Activated CD8-positive, alpha-beta T cell treated with anti-CD3 and anti-CD28 coated beads, Interleukin-2, amount 10 ng/mL, durations not matched to agents 7 days and 5 days (primary cell): ENCODE results near the gene COX6A2. TPM values are rescaled to one million over a fixed set of nuclear protein-coding genes. Genes with fewer than 3 reads are reported as not detected.

Experiments
- ATAC-seq: fragments of 150-1000 bp; cut with Tn5 transposase; one replicate; pipeline ENCODE4 v1.10.0; 2021; ENCODE audit warnings: moderate library complexity
- CTCF ChIA-PET: fragments of 350-600 bp; sonication (Branson Sonifier 250); formaldehyde crosslinking; loops from one replicate; lab custom pipeline; 2021; ENCODE audit warnings: antibody characterized with exemption; lab: Charles Lee
- POLR2A ChIA-PET: fragments of 350-600 bp; sonication (Branson Sonifier 250); formaldehyde crosslinking; loops from one replicate; lab custom pipeline; 2021; ENCODE audit warnings: antibody characterized with exemption; lab: Charles Lee
- DNase-seq: peaks from one replicate; pipeline ENCODE4 v3.0.0-alpha.2; 2020
- H3K27ac Mint-ChIP-seq: one replicate; pipeline ENCODE4 v1.8.0; 2021; ENCODE audit warnings: mild to moderate bottlenecking, mixed read lengths
- H3K27me3 Mint-ChIP-seq: one replicate; pipeline ENCODE4 v1.8.0; 2021; ENCODE audit warnings: low read depth, mixed read lengths
- H3K36me3 Mint-ChIP-seq: one replicate; pipeline ENCODE4 v1.8.0; 2021; ENCODE audit warnings: low read depth, mixed read lengths
- H3K4me1 Mint-ChIP-seq: one replicate; pipeline ENCODE4 v1.8.0; 2021; ENCODE audit warnings: low read depth, mixed read lengths
- H3K4me3 Mint-ChIP-seq: one replicate; pipeline ENCODE4 v1.8.0; 2021; ENCODE audit warnings: mild to moderate bottlenecking, mixed read lengths
- H3K9me3 Mint-ChIP-seq: one replicate; pipeline ENCODE4 v1.8.0; 2022; ENCODE audit warnings: mixed read lengths; ENCODE audit not compliant: insufficient read depth
- total RNA-seq, 2 experiments: library from RNA; stranded (reverse); gene quantifications; one replicate each; pipeline ENCODE4 v1.2.3, GENCODE V29; 2021

Gene COX6A2
- total RNA-seq, 2 experiments from 2014 or later = not detected

- H3K36me3 Mint-ChIP-seq = peaks cover 9% of the 10 kb centered on the region
- ATAC-seq (no peak), DNase-seq (no peak)
- H3K27me3 Mint-ChIP-seq = peaks cover 20% of the 10 kb centered on the region
- POLR2A ChIA-PET = no interaction called here
- no peak overlapping the region for H3K27ac Mint-ChIP-seq
- H3K9me3 Mint-ChIP-seq = no peaks in the 10 kb centered on the region
- peaks cover 37% of the 10 kb centered on the region for H3K4me1 Mint-ChIP-seq
- no peak overlapping the region for H3K4me3 Mint-ChIP-seq
- CTCF ChIA-PET = interaction anchor here (0.7 to 2.2 kb wide), 9 partner anchors 10 to 483 kb away, joined by 3 to 7 read pairs (median 4); partner anchors contain the start of gene ZNF843
Observed at GRCh38 chr16:31385680-31386079, 42.5 kb downstream of the COX6A2 start.

GRCh38 chr16:31382485-31383161 lies 45.5 kb downstream of the COX6A2 start:
- peak; percentile 87 for ATAC-seq
- Mint-ChIP-seq H3K9me3 (no peaks in the 10 kb centered on the region), H3K4me3 (no peak overlapping the region), H3K36me3 (peaks cover 11% of the 10 kb centered on the region), H3K27ac (no peak overlapping the region), H3K4me1 (peaks cover 38% of the 10 kb centered on the region), H3K27me3 (peaks cover 8% of the 10 kb centered on the region)
- ChIA-PET CTCF (interaction anchor here (0.6 to 3.6 kb wide), 41 partner anchors 8 to 486 kb away, joined by 3 to 35 read pairs (median 5); partner anchors contain the start of genes ARMC5, COX6A2, ITGAD and ITGAX), POLR2A (interaction anchor here (0.5 kb wide), 1 partner anchor 97 kb away, joined by 3 read pairs; no protein-coding TSS in a partner anchor)
- peak; percentile 80 for DNase-seq

GRCh38 chr16:31380201-31380600 lies 48.0 kb downstream of the COX6A2 start:
- no peak for DNase-seq
- POLR2A ChIA-PET = interaction anchor here (0.7 kb wide), 1 partner anchor 22 kb away, joined by 3 read pairs; no protein-coding TSS in a partner anchor
- Mint-ChIP-seq H3K9me3 (no peaks in the 10 kb centered on the region), H3K27me3 (peaks cover 4% of the 10 kb centered on the region), H3K27ac (no peak overlapping the region), H3K4me3 (no peak overlapping the region), H3K4me1 (peaks cover 33% of the 10 kb centered on the region), H3K36me3 (peaks cover 23% of the 10 kb centered on the region)
- CTCF ChIA-PET = interaction anchor here (1.0 kb wide), 1 partner anchor 79 kb away, joined by 3 read pairs; no protein-coding TSS in a partner anchor
- no peak for ATAC-seq

Other genes with a start within 250 kb of the COX6A2 start
- 100 to 1,000 TPM; 536 to 569 TPM for gene FUS, start 248.2 kb downstream of the COX6A2 start, total RNA-seq
- 10 to 100 TPM; 97.7 to 99.5 TPM for gene PYCARD, start 225.6 kb downstream of the COX6A2 start, total RNA-seq
- gene TRIM72, start 214.2 kb downstream of the COX6A2 start, total RNA-seq = not detected
- gene PYDC1, start 211.2 kb downstream of the COX6A2 start, total RNA-seq = not detected
- gene ITGAM, start 168.4 kb downstream of the COX6A2 start, total RNA-seq = 10 to 100 TPM; 15.3 to 17.7 TPM
- gene ITGAX, start 73.2 kb downstream of the COX6A2 start, total RNA-seq = 10 to 100 TPM; 22.7 to 25.0 TPM
- gene ITGAD, start 35.0 kb downstream of the COX6A2 start, total RNA-seq = under 1 TPM; 0.13 to 0.68 TPM
- gene ZNF843, start 14.4 kb upstream of the COX6A2 start, total RNA-seq = under 1 TPM; 0.21 to 0.32 TPM
- gene ARMC5, start 31.1 kb upstream of the COX6A2 start, total RNA-seq = 10 to 100 TPM; 18.9 to 19.1 TPM
- gene TGFB1I1, start 43.8 kb upstream of the COX6A2 start, total RNA-seq = under 1 TPM; 0.83 to 0.92 TPM
- under 1 TPM in 1 of 2 experiments, not detected in 1; 0.13 TPM for gene SLC5A2, start 54.8 kb upstream of the COX6A2 start, total RNA-seq
- gene RUSF1, start 80.0 kb upstream of the COX6A2 start, total RNA-seq = 10 to 100 TPM; 31.7 to 32.8 TPM
- gene AHSP, start 99.5 kb upstream of the COX6A2 start, total RNA-seq = not detected